Heart right ventricle (tissue), 16 donors: ENCODE measurements around the gene JPH2. TPM values are rescaled to one million over a fixed set of nuclear protein-coding genes. Genes with fewer than 3 reads are reported as not detected.
A peak's percentile ranks its signal among the peaks of the same experiment; 100 is the strongest.

Experiments used
- ATAC-seq, 8 donors: fragments of 200-7000 bp; cut with Tn5 transposase; one replicate each; pipeline ENCODE4 v1.9.1; 2020; ENCODE audit warnings: mild to moderate bottlenecking in 8 of 8, moderate library complexity in 8 of 8, moderate number of reproducible peaks in 1 of 8
- DNase-seq, 2 donors: peaks; one replicate each; pipeline ENCODE4 v3.0.0-alpha.2; 2020
- H3K27ac ChIP-seq, 10 donors: fragments of 200-600 bp; sonication (generic) in 2 of 10; one replicate each; pipeline versions ENCODE4 v1.5.0 to v1.8.0; 2020 to 2022; ENCODE audit warnings: mild to moderate bottlenecking in 3 of 10
- H3K27me3 ChIP-seq, 7 donors: fragments of 200-600 bp; one replicate each; pipeline ENCODE4 v1.8.0; 2021 to 2022; ENCODE audit warnings: mild to moderate bottlenecking in 2 of 7
- H3K36me3 ChIP-seq, 9 donors: fragments of 200-600 bp; sonication (generic) in 1 of 9; one replicate each; pipeline versions ENCODE4 v1.5.0 to v1.8.0; 2020 to 2022; ENCODE audit warnings: mild to moderate bottlenecking in 2 of 9
- H3K4me1 ChIP-seq, 9 donors: fragments of 200-600 bp; sonication (generic) in 1 of 9; one replicate each; pipeline versions ENCODE4 v1.5.0 to v1.8.0; 2020 to 2022; ENCODE audit warnings: mild to moderate bottlenecking in 4 of 9
- H3K4me3 ChIP-seq, 10 donors: fragments of 200-600 bp; sonication (generic) in 2 of 10; one replicate each; pipeline versions ENCODE4 v1.5.0 to v1.8.0; 2020 to 2022; ENCODE audit warnings: mild to moderate bottlenecking in 7 of 10, moderate library complexity in 2 of 10
- H3K9me3 ChIP-seq, 11 donors: fragments of 200-600 bp in 10 of 11; sonication (generic) in 2 of 11; one replicate each; pipeline versions ENCODE4 v1.5.0 to v1.8.0; 2013 to 2022; ENCODE audit warnings: mild to moderate bottlenecking in 2 of 11, control low read depth in 1 of 11, moderate library complexity in 1 of 11
- CTCF ChIP-seq, 9 donors: fragments of 200-600 bp; sonication (generic) in 2 of 9; IDR thresholded peaks; one replicate each; pipeline versions ENCODE4 v1.5.0 to v1.8.0; 2021 to 2022; ENCODE audit warnings: antibody characterized with exemption in 9 of 9, mild to moderate bottlenecking in 5 of 9, moderate library complexity in 1 of 9
- WGBS, 2 donors: extraction: QIAGEN DNeasy Blood & Tissue Kit; methylation state at CpG; one replicate each; pipeline ENCODE4 v1.1.7; 2013; ENCODE audit warnings: inconsistent platforms in 1 of 2; 5-methylcytosine and 5-hydroxymethylcytosine counted together
- intact Hi-C, 10 donors: fragments of 100-400 bp; cut with DNase I; formaldehyde crosslinking; loops; one replicate each; pipeline versions ENCODE4 v1.11.1 to v1.14.2; 2022
- polyA plus RNA-seq, 2 donors: library from polyadenylated mRNA; stranded (reverse); fragments of 200-250 nt; gene quantifications; one replicate each; pipeline ENCODE4 v1.2.3, GENCODE V29; 2013
- total RNA-seq, 10 donors: library from RNA; stranded (reverse); fragmentation: NEBNext Ultra II Directional in 3 of 10; extraction: Animal tissue kit (Norgen Biotek cat#: 25700) in 3 of 10; gene quantifications; one replicate each; pipeline versions ENCODE4 v1.2.1 to v1.2.4, GENCODE V29; 2021 to 2023
- donor health status: Arrhythmogenic right ventricular cardiomyopathy.
- donor health status: ischemic (EF 13 %, LVEDD 7.1; RV severe dilation, severe dysfunction).
- donor health status: healthy with polysubstance abuse.
- donor health status: DM: no; HTN: yes; CAD: no.
- donor health status: DM: no; HTN: no; CAD: no.
- donor health status: ischemic (EF 25% LVEDD 6.9; RV normal size, moderate dysfunction).
- donor health status: ischemic (EF 25% LVEDD 5.7; RV mildly dilated, moderate dysfunction).
- donor health status: healthy.
- donor health status: DM: yes; HTN: yes; CAD: no.
- donor health status: Ischemic cardiomyopathy.
- donor health status: ischemic (EF 35%, LVEDD 5.7; RV mildly dilated, moderate dysfunction).
- donor health status: nonischemic (EF 11% LVEDD 7.7; RV severe dilation, severe dysfunction).
- donor health status: DM: yes; HTN: yes; CAD: no.
- donor health status: PGD.
- donor health status: ischemic (EF 29% LVEDD 5.4; RV normal size, mild dysfunction).
- donor health status: nonischemic (EF 23%, LVEDD 6.1; RV moderate dilation, normal function).

Gene JPH2
- total and polyA plus RNA-seq, 12 donors: 61.9 to 215 (median 146) TPM

- peaks cover 0 to 26% (median 0%) of the 10 kb centered on the region in 9 donors for H3K4me1 ChIP-seq
- ATAC-seq (peak in 1 of 8 donors; percentile 23), DNase-seq (no peak)
- no peaks in the 10 kb centered on the region for H3K9me3 ChIP-seq
- no peak overlapping the region for H3K4me3 ChIP-seq
- no peaks in the 10 kb centered on the region for H3K36me3 ChIP-seq
- peaks cover 0 to 6% (median 0%) of the 10 kb centered on the region in 7 donors for H3K27me3 ChIP-seq
- WGBS, 2 donors: 85 to 90% methylated on average over 15 of the region's 15 CpGs
- TF ChIP-seq CTCF (IDR thresholded peaks at IDR 0.05): no peak
- intact Hi-C loops: no loop called here
- no peak overlapping the region for H3K27ac ChIP-seq
These were observed 120.1 kb downstream of the JPH2 start for GRCh38 chr20:44066645-44067606.

GRCh38 chr20:44065401-44066340 lies 121.3 kb downstream of the JPH2 start:
- DNase-seq (no peak), ATAC-seq (peak in 1 of 8 donors; percentile 34)
- H3K9me3 ChIP-seq: no peaks in the 10 kb centered on the region
- TF ChIP-seq CTCF (IDR thresholded peaks at IDR 0.05): no peak
- H3K4me3 ChIP-seq: no peak overlapping the region
- peaks cover 0 to 23% (median 0%) of the 10 kb centered on the region in 9 donors for H3K4me1 ChIP-seq
- H3K27ac ChIP-seq: no peak overlapping the region
- intact Hi-C loops: no loop called here
- 92 to 95% methylated on average over 20 of the region's 20 CpGs for WGBS, 2 donors
- peaks cover 0 to 6% (median 0%) of the 10 kb centered on the region in 7 donors for H3K27me3 ChIP-seq
- no peaks in the 10 kb centered on the region for H3K36me3 ChIP-seq

DNA sequence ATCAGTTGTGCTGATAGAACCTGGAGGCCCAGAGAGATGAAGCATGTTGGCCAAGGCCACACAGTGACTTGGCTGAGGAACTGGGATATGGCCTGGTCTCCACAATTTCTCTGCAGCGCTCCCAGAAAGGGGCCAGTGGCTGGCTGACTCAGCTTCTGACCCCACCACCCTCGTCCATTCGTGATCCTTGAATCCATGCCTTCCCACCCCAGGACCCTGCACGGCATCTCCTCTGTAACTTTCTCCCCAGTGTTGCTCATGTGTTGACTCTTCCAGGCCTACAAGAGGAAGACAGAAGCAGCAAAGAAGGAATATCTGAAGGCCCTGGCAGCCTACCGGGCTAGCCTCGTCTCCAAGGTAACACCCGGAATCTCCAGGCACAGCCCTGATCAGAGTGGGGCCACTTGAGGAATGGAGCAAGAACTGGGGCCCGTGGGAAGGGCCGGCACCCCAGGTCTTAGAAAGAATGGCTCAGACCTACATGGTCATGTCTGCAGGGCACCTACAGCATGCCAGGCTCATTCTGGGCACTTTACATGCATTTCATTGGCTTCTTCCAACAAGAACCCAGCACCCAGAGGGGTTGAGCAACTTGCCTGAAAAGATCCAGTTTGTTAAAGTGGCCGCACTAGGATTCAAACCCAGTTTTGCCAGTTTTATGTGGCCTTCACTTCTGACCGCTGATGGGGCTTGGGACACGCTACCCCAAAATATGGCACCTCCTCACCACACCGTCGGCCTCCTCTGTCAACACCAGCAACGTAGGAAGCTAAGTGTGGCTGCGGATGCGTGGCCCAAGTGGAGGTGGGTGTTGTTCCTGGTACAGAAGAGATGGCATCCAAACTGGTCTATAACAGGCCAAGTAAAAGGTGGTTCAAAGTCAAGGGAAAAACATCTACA lies 122.2 kb downstream of the JPH2 start:
- Histone ChIP-seq H3K4me3 (no peak overlapping the region), H3K36me3 (no peaks in the 10 kb centered on the region), H3K4me1 (peaks cover 0 to 16% (median 0%) of the 10 kb centered on the region in 9 donors), H3K9me3 (peaks cover 0 to under 1% (median 0%) of the 10 kb centered on the region in 11 donors), H3K27ac (no peak overlapping the region), H3K27me3 (peaks cover 0 to 6% (median 0%) of the 10 kb centered on the region in 7 donors)
- WGBS, 2 donors: 89 to 94% methylated on average over 17 of the region's 17 CpGs
- no peak for TF ChIP-seq CTCF (IDR thresholded peaks at IDR 0.05)
- no peak for DNase-seq
- intact Hi-C loops: no loop called here
- no peak for ATAC-seq

Other genes starting within 250 kb of the JPH2 start
- 10 to 100 TPM; 22.6 to 37.3 (median 31.3) TPM for gene OSER1, start 23.6 kb upstream of the JPH2 start, total RNA-seq
- 10 to 100 TPM; 16.4 to 26.9 TPM for gene OSER1, start 23.6 kb upstream of the JPH2 start, polyA plus RNA-seq
- gene GDAP1L1, start 60.1 kb upstream of the JPH2 start, total RNA-seq: under 1 TPM in 8 of 10 donors, not detected in 2; 0.09 to 0.71 (median 0.31) TPM
- under 1 TPM; 0.35 to 0.66 TPM for gene GDAP1L1, start 60.1 kb upstream of the JPH2 start, polyA plus RNA-seq
- gene FITM2, start 124.0 kb upstream of the JPH2 start, total RNA-seq: 100 to 1,000 TPM in 8 of 10 donors, 10 to 100 TPM in 2; 94.4 to 182 (median 140) TPM
- 10 to 100 TPM; 25.2 to 28.0 TPM for gene FITM2, start 124.0 kb upstream of the JPH2 start, polyA plus RNA-seq
- gene R3HDML, start 149.9 kb upstream of the JPH2 start, total RNA-seq: not detected
- gene R3HDML, start 149.9 kb upstream of the JPH2 start, polyA plus RNA-seq: not detected
- gene HNF4A, start 168.5 kb upstream of the JPH2 start, total RNA-seq: not detected
- gene HNF4A, start 168.5 kb upstream of the JPH2 start, polyA plus RNA-seq: under 1 TPM in 1 of 2 donors, not detected in 1; under 0.01 TPM